ENCODE results near the gene DRC7.

DRC7 gene, protein sequence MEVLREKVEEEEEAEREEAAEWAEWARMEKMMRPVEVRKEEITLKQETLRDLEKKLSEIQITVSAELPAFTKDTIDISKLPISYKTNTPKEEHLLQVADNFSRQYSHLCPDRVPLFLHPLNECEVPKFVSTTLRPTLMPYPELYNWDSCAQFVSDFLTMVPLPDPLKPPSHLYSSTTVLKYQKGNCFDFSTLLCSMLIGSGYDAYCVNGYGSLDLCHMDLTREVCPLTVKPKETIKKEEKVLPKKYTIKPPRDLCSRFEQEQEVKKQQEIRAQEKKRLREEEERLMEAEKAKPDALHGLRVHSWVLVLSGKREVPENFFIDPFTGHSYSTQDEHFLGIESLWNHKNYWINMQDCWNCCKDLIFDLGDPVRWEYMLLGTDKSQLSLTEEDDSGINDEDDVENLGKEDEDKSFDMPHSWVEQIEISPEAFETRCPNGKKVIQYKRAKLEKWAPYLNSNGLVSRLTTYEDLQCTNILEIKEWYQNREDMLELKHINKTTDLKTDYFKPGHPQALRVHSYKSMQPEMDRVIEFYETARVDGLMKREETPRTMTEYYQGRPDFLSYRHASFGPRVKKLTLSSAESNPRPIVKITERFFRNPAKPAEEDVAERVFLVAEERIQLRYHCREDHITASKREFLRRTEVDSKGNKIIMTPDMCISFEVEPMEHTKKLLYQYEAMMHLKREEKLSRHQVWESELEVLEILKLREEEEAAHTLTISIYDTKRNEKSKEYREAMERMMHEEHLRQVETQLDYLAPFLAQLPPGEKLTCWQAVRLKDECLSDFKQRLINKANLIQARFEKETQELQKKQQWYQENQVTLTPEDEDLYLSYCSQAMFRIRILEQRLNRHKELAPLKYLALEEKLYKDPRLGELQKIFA

DNA sequence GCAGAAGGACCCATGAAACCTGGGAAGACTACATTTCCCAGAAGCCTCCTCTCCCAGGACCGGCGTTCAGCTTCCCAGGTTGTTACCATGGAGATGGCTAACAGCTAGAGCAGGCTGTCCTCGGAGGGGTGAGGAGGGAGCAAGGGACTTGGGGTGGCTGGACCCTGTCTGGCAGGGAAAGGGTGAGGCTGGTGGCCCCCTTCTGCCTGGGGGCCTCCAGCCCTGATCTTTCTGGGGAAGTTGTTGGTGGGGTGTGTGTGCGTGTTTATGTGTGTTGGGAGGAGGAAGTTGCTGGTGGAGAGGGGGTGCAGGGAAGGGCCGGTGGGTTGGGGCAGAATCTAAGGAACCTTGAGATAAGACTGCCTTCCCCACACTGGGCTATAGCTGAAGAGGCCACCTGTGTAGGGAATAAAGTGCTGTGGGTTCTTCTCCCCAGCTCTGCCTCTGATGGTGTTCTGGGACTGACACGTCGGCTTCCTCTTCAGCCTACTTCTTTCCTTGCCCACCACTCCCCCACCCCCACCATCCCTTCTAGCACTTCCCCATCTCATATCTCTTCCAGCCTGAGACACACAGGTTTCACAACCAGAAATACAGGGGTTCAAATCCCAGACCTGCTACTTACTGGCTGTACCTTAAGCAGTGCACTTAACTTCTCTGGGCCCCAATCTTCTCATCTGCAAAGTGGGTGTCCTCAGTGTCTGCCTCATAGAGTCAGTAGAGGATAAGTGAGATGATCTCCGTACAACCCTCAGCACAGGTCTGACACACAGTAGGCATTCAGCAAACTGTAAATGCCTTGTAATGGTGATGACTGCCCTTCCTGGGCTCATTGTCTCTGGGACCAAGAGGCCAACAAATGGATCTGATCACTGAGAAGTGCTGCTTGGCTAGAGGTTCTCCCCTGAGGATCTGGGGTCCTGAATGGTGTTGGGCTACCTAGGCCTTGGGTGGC lies at the start of gene DRC7:
DRC7 (plus strand) TSS at position 82 of the 955 bp plus-strand sequence. CDS start 3,144 bp downstream, outside the sequence.
- TF ChIP-seq ZFX (IDR thresholded peaks at IDR 0.05): no peak
- TF ChIP-seq, protein P1, sequence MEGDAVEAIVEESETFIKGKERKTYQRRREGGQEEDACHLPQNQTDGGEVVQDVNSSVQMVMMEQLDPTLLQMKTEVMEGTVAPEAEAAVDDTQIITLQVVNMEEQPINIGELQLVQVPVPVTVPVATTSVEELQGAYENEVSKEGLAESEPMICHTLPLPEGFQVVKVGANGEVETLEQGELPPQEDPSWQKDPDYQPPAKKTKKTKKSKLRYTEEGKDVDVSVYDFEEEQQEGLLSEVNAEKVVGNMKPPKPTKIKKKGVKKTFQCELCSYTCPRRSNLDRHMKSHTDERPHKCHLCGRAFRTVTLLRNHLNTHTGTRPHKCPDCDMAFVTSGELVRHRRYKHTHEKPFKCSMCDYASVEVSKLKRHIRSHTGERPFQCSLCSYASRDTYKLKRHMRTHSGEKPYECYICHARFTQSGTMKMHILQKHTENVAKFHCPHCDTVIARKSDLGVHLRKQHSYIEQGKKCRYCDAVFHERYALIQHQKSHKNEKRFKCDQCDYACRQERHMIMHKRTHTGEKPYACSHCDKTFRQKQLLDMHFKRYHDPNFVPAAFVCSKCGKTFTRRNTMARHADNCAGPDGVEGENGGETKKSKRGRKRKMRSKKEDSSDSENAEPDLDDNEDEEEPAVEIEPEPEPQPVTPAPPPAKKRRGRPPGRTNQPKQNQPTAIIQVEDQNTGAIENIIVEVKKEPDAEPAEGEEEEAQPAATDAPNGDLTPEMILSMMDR (conservative IDR thresholded peaks at IDR 0.05): no peak
- H3K27ac ChIP-seq: no peak within 1 kb of the TSS

DNA sequence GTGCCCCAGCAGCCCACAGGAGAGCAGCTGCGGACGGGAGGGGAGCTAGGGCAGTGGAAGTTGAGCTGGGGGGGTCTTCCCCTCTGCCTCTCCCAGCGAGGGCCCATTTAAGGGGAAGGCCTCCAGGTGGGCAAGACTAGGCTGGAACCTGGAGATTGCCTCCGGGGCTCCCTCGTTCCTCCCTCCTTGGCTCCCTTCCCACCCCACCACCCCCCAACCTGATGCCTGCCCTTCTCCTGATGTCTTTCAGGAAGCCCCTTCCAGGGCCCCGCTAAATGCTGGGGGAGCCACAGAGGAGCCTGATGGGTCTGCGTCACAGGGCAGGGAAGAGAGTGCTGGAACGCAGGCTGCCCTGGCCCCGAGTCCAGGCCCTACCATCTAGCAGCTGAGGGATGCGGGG lies 49.4 kb upstream of the DRC7 start:
- no peak overlapping the region for H3K27ac ChIP-seq
- no peak for TF ChIP-seq ZFX (IDR thresholded peaks at IDR 0.05)
- TF ChIP-seq, protein P1 (conservative IDR thresholded peaks at IDR 0.05): no peak

DNA sequence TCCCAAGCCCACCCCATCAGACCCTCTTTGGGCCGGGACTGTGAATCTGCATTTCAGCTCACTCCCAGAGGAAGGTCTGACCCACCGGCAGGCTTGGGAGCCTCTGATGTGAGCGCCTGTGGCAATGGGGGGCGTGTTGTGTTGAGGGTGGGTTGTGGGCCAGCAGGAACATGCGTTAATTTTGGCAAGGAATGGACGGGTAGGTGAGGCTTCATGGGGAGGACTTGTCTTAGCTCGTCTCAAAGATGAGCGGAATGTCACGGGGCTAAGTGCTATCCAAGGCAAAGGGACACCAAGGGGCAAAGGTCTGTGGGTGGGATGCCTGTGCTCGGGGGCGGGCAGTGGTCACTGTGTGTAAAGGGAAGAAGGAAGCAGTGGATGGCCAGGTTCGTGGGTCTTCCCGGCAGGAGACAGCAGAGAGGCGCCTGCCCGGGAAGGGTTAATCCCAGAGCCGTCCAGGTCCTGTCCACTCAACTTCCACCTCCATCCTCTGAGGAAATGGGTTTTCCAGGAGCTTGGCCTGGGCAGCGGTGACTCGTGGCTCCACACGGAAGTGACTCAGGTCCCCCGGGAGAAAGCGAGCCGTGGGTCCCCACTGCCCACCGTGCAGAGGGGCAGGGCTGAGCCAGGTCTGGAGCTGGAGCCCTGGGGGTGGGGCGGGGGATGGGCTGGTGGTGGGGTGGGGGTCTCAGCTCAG lies 48.8 kb upstream of the DRC7 start:
- H3K27ac ChIP-seq: no peak overlapping the region
- TF ChIP-seq ZFX (IDR thresholded peaks at IDR 0.05): no peak
- TF ChIP-seq, protein P1 (conservative IDR thresholded peaks at IDR 0.05): no peak

DNA sequence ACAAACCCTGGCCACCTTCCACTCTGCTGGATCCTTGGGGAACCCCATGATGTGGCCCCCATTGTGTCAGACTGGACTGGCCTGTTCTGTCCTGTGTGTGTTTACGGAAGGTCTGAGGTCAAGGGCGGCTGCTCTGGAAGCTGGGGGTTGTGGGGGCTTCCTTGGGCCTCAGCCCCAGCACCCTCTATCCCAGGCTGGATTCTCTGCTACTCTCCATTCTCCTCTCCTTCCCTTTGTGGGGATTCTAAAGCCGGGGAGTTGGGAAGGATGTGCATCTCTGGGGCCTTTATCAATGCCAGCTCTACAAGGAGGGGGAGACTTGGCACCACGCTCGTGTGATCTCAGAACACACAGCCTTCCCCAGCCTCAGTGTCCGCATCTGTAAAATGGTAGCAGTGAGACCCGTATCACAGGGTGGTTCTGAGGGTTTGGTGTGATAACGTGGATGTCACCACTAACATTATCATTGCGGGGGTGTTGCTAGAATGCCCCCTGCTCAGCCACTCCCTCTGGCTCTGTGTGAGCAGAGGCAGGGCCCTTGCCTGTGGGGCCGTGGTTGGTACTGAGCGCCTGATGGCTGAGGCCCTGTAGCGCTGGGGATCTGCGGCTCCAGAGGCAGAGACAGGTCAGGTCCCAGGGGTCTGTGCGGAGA lies 48.1 kb upstream of the DRC7 start:
- H3K27ac ChIP-seq: no peak overlapping the region
- TF ChIP-seq, protein P1 (conservative IDR thresholded peaks at IDR 0.05): no peak
- TF ChIP-seq ZFX (IDR thresholded peaks at IDR 0.05): no peak

DNA sequence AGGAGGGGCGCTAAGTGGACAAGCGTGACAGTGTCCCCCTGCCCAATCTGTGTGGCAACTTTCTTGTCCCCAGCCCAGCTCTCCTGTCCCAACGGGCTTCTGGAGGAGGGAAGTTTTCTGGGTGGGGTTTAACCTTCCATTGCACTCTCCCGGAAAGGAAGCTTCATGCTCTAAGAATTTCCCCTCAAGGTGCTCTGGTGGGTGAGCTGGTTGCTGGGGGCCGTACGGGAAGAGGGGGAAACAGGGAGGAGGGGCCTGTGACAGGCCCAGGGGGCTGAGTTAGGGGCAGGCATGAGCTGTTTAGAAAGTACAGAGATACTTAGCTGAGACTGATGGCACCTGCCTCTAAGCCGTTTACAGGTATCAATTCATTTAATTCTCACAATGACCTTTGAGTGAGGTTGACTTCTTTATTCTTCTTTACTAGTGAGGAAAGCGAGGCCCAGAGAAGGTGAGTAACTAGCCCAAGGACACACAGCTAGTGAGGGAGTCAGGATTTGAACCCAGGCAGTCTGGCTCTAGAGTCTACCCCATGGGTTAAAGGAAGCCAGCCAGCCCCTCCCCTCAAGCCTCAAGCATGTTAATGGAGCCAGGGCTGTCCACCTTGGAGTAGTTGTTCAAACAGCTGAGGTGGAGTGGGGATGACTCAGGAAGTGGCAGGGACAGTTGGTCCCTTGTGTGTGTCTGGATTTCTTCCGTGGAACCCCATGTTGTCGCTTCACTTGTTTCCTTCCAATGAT lies 47.3 kb upstream of the DRC7 start:
- no peak overlapping the region for H3K27ac ChIP-seq
- TF ChIP-seq ZFX (IDR thresholded peaks at IDR 0.05): no peak
- TF ChIP-seq, protein P1 (conservative IDR thresholded peaks at IDR 0.05): no peak

Data from C4-2B (cell line).